Medulla oblongata (tissue), 1 donor: ENCODE data around the gene TAF5L.
A peak's percentile ranks its signal among the peaks of the same experiment; 100 is the strongest.
"Not testable (repeated sequence)": the region's sequence is repeated elsewhere in the genome, so short reads cannot be mapped to it uniquely, and the experiment has no call there.

Experiments
- DNase-seq: peaks from one replicate; pipeline ENCODE4 v3.0.0-alpha.2; 2015; ENCODE audit errors: extremely low spot score

TAF5L gene

DNA sequence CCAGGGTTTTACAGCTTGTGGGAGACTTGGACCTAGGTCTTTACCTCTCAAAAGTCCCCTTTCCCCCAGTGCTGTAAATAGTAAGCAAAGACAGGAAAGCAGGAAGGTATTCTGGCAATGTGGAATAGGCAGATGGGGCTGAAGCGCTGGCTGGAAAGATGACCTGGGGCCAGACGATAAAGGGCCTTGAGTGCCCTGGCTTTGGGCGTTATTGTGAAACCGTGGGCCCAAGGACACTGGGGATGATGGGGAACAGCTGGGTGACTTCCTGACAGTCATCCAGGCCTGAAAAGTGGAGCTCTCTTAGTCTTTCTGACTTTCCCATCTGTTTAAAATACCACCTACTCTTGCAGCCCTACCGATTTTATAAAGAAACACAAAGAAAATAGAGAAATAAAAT lies 16.5 kb upstream of the TAF5L start:
- no peak for DNase-seq

DNA sequence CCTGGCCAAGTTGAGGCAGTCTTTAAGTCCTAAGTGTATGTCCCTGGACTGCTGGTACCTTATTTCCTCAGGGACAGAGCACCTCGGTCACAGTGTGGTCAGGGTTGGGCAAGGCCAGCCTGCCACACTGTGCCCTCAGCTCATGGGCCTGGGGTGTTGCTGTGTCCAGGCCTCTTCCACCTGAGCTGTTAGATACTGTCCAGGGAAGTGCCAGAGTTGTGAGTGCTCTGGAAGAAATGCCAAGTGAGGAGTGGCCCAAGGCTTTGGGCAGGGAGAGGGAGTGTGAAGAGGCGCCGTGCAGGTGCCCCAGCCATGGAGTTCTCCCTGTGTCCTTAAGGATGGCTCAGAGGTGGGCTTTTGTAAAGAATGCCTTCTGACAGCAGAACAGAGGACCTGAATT lies 15.4 kb upstream of the TAF5L start:
- no peak for DNase-seq

DNA sequence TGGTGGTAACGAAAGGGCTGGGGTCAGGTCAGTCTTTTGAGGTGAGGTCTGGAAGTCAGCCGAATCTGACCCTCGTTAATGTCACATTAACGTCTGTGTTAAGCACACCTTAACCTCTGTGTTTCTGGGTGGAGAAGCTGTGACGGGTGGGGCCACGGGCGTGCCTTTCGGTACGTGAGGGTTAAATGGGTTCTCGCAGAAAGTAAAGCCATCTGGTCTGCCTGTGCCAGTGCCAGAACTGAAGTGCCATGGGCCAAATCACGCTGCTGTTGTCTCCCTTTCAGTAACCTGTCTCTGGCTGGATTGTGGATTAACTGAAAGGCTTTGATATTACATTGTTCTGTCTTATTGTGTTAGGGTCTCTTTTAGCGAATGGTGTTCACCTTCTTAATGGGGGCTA lies 14.5 kb upstream of the TAF5L start:
- no peak for DNase-seq

DNA sequence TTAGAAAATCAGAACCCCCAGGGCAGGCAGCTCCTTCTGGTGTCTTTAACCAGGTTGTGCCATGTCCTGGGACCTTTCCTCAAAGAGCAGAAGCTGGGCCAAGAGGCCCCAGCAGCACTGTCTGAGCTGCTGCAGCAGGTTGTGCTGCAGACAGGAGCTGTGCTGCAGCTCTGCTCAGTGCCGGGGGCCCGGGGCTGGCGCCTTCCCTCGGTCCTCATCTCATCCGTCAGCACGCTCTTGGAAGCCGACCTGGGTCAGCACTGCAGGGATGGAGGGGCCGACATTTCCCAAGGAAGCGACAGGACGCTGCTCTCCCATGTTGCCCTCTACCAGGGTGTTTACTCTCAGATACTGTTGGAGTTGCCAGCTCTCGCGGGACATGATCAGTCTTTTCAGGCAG lies 11.8 kb upstream of the TAF5L start:
- no peak for DNase-seq

DNA sequence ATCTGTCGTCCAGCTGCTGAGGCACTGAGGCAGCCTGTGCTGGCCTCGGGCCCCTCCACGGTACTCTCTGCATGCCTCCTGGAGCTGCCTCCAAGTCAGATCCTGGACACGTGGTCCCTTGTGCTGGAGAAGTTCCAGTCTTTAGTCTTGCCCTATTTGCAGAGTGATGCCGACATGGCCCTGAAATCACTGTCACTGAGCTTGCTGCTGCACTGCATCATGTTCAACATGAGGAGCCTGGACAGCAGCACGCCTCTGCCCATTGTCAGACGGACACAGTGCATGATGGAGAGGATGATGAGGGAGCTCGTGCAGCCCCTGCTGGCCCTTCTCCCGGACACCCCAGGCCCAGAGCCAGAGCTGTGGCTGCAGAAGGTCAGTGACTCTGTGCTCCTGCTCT lies 10.1 kb upstream of the TAF5L start:
- no peak for DNase-seq

DNA sequence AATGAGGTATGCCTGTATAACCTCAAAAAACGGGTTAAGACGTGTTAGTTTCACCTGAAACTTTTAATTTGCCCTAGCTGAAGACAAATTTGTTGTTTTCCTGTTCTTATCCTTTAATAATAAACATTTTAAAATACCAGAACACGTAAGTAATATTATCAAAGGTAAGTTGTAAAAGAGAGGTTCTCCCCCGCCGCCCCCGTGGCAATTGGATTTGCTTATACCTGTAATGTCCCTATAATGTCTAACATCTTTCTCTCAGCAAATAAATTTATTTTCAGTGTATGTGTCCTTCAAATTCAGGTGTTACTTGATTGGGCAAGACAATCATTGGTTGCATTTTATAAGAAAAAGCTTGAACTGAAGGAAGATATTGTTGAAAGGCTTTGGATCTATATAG lies 6.0 kb upstream of the TAF5L start:
- DNase-seq: no peak

DNA sequence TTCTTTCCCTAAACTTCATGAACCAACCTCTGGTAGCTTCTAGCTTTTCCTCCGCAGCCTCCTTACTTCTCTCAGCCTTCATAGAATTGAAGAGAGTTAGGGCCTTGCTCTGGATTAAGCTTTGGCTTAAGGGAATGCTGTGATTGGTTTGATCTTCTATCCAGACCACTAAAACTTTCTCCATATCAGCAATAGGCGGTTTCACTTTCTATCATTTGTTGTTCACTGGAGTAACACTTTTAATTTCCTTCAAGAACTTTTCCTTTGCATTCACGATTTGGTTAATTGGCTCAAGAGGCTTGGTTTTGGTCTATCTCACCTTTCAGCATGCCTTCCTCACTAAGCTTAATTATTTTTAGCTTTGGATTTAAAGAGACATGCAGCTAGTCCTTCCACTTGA lies 5.2 kb upstream of the TAF5L start:
- no peak for DNase-seq

DNA sequence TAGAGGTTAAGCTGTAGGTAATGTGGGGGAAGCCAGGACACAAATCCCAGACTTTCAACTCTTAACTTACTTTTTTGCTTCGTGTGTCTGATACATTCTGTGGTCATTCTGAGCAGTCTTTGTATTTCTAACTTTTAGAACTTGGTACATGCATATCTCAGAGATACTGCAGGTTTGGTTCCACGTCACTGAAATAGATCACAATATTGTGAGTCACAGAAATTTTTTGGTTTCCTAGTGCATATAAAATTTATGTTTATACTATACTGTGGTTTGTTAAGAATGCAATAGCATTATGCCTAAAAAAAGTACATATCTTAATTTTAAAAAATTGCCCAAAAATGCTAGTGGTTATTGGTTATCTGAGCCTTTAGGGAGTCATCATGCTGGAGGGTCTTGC lies 3.3 kb upstream of the TAF5L start:
- no peak for DNase-seq

DNA sequence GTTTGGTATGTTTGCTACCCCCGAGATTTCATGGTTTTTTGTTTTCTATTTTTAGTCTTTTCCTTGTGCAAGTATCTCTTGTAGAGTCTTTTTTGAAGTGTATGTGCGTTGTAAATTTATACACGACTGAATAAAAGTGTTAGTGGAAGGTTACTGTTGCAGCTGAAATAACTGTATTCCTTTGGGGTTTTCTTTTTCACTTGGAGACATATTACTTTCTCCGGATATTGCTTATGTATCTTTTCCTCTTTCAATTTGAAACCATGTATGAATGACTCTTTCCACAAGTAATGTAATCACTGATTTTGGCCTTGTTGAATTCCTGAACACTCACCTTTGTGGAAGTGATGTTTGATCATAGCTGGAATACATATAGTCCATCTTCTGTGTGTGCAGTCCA lies 1.1 kb upstream of the TAF5L start:
- no peak for DNase-seq

DNA sequence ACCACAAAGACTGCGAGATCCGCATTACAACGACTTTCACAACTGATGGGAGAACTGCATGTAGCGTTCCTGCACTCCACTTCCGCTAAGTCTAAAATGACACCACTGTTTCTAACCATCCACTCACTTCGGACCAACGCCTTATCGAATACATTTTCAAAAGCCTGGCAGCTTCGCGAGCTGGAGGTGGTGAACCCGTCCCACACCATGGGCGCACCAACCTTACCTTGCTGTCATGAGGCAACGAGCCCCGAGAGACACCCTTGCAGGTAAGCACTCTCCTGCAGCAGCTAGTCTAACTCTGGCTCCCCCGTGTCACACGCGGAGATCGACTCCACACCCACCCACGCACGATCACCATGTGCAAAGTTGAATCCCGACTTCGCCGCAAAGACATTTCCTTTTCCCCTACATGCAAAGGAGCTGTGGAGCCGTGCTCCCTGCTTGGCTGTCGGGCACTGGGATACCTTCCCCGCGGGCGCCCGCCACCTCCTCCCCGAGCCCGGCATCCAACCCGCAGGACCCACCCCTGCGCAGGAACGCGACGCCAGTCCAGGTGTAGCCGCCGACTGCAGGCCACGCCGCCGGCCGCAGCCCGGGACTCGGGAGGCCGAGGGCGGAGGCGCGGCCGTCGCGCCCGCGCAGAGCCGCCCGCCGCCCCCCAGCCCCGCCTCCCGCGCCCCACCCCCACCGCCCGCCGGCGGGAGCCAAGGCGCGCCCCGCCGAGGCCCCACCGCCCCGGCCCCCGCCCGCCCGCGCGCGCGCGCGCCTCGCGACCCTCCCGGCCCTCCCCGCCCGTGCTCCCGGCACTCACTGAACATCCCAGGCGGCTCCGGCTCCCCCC lies 629 bp downstream of the TAF5L start:
- DNase-seq: peak; percentile 41

DNA sequence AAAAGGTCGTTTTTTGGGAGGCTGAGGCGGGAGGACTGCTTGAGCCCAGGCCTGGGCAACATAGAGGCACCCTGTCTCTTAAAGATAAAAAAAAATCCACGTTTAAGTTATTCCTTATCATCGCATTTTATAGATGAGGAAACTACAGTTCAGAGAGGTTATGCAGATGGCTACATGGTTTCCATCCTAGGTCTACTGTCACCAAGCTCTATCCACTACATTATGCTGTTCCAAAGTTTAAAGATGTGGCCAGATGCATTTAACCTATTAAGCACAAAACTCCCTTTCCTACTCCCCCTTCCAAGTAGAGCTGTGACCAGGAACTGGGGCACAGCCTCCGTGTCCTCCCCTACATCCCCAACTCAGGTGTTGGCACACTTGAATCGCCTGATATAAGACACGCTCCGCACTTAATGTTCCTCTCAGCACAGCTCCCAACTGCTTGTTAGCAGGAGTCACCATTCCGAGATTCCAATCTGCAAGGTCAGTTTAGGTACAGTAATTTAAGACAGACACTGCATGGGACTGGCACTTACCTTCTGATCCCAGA lies 1.3 kb downstream of the TAF5L start:
- no peak for DNase-seq

DNA sequence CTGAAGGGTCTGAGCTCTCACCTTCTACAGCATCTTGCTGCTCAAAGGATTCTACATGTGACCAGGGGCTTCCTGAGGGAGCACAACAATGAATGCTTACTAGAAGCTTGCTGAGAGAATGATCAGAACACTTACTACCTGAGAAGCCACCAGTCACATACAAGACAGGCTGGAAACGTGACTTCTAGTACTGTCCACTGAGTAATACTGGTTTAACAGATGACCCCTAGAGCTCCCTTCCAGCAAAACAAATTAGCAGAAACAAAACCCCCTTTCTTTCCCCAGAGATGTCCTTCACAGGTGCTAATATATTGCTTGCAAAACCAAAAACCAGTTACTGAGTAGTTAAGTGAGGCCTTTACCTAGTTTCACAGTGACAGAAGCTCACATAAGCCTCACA lies 2.1 kb downstream of the TAF5L start:
- no peak for DNase-seq

DNA sequence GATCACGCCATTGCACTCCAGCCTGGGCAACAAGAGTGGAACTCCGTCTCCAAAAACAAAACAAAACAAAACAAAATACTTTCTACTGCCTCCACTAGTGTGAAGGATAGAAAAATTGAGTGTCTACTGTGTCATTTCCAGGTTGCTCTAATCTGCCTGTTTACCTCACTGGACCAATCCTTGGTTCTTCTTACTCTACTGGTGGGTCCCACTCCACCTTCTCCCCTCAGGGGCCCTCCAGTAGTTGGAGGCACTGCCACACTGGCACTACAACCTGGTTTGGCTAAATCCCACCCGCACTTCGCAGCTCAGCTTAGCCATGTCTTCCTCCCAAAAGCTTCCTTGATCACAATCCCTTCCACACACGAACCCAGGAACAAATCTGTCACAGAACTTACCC lies 2.7 kb downstream of the TAF5L start:
- DNase-seq: no peak

DNA sequence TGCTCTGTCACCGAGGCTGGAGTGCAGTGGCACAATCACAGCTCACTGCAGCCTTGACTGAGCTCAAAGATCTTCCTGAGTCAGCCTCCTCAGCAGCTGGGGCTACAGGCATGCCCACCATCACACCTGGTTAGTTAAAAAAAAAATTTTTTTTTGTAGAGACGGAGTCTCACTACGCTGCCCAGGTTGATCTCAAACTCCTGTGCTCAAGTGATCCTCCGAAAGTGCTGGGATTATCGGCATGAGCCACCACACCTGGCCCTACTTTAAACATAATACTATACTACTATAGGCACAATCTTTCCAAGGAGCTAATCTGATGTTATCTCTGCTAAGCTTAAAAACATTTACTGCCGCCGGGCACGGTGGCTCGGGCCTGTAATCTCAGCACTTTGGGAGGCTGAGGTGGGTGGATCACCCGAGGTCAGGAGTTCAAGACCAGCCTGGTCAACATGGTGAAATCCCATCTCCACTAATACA lies 3.2 kb downstream of the TAF5L start:
- not testable (repeated sequence) for DNase-seq

DNA sequence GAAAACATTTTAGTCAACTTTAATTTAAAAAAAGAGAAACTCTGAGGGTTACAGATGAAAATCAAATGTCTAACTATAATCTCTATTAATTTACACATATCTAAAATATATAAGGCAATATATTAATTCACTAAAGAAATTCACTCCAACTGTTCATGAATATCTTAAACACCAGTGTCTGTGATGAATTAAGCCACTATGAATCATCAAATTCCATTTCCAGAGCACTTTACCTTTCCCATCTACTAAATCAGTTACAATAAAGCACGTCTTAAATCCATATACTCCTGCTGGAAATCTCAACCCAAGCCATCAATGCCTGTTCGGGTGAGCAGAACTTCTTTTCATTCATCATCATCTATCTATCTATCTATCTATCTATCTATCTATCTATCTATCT lies 4.3 kb downstream of the TAF5L start:
- DNase-seq: no peak

DNA sequence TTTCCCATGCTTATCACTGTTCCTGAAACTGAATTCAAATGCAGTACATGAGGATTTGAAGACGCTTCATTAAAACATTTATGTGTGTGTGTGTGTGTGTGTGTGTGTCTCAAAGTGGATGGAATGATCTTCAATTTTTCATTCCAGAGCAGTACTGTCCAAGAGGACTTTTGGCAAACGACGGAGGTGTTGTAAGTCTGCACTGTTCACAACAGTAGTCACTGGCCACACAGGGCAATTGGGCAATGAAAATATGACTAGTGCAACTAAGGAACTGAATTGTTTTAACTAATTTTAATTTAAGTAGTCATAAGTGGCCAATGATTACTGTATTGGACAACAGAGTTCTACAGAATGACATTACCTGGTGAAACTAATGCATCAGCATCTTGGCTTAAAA lies 5.0 kb downstream of the TAF5L start:
- DNase-seq: no peak

DNA sequence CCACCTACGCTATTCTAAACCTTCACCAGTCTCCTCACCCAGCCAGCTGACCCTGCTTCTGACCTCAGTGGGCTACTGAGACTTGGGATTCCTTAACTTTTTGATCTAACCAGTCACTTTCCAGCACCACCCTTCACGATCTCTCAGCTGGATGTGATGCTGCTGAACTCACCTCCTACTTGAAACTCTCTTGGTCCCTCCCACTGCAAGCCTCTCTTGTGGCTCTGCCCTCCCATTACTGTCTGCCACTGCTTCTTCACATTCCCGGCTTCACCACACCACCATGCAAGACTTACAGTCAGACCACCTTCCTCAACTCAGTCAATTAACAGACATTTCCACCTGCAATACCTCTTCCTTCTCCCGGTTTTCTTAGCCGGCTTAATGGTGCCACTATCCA lies 6.3 kb downstream of the TAF5L start:
- no peak for DNase-seq

DNA sequence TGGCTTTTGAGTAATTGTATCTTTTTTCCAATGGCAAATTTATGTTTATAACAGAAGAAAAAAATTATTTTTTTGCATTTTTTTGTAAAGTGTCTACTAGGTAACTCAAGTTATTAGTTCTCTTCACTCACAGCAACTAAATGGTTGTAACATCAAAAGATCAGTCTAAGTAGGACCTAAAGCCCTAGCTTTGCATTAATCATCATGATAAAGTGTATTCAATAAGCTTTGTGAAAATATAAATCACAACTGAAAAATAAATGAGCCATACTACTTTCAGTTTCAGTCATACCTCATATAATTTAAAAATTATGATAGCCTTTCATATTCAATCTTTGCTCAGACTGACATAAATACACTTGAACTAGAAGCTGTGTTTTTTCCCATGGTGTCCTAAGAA lies 6.9 kb downstream of the TAF5L start:
- DNase-seq: no peak

DNA sequence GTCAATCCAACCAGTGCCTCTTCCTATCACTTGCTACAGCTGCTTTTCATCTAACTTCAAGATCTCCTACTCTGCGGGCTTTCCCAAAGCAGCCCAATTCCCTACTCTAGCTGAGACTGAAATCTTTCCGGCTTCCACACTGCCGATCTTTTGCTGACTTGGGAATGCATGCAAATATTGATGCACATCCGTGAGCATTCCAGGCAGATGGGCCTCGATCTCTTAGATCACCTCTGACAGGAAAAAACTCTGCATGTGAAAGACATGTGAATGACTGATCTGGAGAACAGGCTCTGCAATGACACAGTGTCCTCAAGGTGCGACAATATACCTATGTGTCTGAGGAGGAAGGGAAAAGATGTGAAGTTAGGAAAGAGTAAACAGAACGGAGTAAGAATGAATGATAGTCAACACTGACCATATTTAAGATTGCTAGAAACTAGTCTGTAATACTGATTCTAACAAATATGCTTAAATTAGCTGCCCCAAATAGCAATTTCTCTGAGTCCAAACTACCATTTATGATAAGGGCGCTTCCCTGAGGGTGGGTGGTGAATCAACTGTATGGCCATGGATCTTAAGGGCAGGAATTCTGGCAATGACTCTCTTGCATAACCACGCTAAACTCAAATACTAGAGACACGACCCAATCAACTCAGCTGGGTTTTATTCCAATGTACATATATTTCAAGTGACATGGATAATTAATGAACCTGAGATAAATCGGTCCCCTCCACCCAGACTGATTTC lies 8.4 kb downstream of the TAF5L start:
- no peak for DNase-seq

DNA sequence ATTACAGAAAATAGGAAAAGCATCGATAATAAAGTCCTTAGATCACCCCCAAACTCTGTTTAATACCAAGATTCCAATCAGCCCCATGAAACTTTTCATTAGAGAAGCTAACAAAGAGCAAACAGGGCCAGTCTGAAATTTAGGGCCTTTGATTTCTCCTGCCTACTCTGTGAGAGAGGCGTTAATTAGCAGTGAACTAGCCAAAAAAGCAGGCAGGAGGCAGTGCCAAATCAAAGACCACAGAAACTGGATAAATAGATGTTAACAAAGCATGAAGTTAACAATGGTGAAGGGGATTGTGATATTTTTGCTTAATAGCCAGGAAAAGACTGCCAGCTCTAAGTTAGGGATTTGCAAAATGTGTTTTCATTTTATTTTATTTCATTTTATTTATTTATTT lies 11.2 kb downstream of the TAF5L start:
- DNase-seq: no peak

DNA sequence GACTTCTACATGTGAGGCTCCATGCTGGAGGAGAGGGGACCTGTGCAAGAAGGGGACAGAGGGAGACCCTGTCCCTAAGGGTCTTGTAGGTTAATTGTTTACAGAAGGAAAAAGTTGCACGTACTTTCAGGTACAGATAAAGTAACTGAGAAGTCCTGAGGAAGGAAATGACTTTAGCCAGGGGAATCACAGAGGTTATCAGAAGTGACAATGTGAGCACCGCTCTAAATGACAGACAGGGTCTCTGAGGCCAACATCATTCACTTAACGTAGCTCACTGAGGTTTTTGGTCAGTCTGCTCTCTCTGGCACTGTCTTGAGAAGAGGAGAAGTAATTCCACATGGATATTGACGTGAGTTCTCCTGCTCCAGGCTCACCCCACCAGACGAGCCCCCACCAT lies 12.0 kb downstream of the TAF5L start:
- no peak for DNase-seq

DNA sequence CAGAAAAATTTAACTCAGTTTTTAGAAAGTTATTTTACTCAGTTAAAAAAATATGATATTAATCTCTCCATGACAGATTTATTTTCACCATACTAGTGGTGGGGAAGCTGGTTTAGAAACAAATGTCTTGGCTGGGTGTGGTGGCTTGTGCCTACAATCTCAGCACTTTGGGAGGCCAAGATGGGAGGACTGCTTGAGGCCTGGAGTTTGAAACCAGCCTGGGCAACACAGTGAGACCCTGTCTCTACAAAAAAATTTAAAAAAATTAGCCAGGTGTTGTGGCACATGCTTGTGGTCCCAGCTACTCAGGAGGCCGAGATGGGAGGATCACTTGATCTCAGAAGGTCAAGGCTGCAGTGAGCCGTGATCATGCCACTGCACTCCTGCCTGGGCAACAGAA lies 17.3 kb downstream of the TAF5L start:
- no peak for DNase-seq

DNA sequence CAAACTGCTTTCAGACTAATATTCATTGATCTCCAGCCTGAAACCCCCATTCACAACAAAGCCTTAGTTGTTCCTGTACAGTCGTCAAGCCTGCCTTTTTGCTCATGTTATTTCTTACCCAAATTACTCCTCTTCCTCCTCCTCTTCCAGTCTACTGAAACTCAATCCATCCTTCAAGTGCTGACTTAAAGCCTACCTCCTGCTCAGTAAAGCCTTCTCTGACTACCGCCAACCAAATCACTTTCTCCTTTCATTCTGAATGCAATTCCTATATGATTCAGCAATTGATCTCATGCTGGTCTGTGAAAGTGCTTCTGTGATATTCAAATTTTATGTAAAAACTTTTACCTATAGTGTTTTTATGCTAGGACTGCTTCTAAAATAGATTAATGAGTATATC lies 18.6 kb downstream of the TAF5L start:
- DNase-seq: no peak
